OCI-LY1 (cell line): ENCODE data around the gene TEAD1.

Experiments
- H2AFZ ChIP-seq: fragments of 200-600 bp; sonication (generic), shearing (Covaris generic); 2 replicates; pipeline ENCODE4 v1.6.0; 2014; ENCODE audit warnings: antibody characterized with exemption, mild to moderate bottlenecking, low read length
- H3F3A ChIP-seq: fragments of 200-600 bp; sonication (generic), shearing (Covaris generic); 2 replicates; pipeline ENCODE4 v1.6.0; 2014; ENCODE audit warnings: mild to moderate bottlenecking, antibody characterized with exemption, low read length, moderate library complexity; ENCODE audit not compliant: insufficient read depth
- H3K27ac ChIP-seq: fragments of 200-600 bp; sonication (generic); 2 replicates; pipeline ENCODE4 v1.5.1; 2014; ENCODE audit warnings: low read length, mixed run types, mild to moderate bottlenecking, low read depth; ENCODE audit not compliant: poor library complexity, severe bottlenecking
- H3K27me3 ChIP-seq: fragments of 200-600 bp; sonication (generic); 2 replicates; pipeline ENCODE4 v1.6.0; 2014; ENCODE audit warnings: antibody characterized with exemption, mild to moderate bottlenecking, low read length, moderate library complexity; ENCODE audit not compliant: insufficient read depth
- H3K36me3 ChIP-seq: fragments of 200-600 bp; sonication (generic); 2 replicates; pipeline ENCODE4 v1.6.1; 2014; ENCODE audit warnings: mild to moderate bottlenecking, antibody characterized with exemption, low read length, moderate library complexity, mixed read lengths; ENCODE audit not compliant: insufficient read depth
- H3K4me1 ChIP-seq: fragments of 200-600 bp; sonication (generic); 2 replicates; pipeline ENCODE4 v1.5.1; 2014; ENCODE audit warnings: mild to moderate bottlenecking, low read length, moderate library complexity; ENCODE audit not compliant: insufficient read depth, severe bottlenecking
- H3K4me2 ChIP-seq: fragments of 200-600 bp; sonication (generic), shearing (Covaris generic); 2 replicates; pipeline ENCODE4 v1.6.1; 2014; ENCODE audit warnings: low read length
- H3K4me3 ChIP-seq: fragments of 200-600 bp; sonication (generic); 2 replicates; pipeline ENCODE4 v1.5.1; 2014; ENCODE audit warnings: low read length, low read depth, mild to moderate bottlenecking, mixed read lengths; ENCODE audit not compliant: poor library complexity, severe bottlenecking
- H3K79me2 ChIP-seq: fragments of 200-600 bp; shearing (Covaris generic); 2 replicates; pipeline ENCODE4 v1.6.1; 2016; ENCODE audit warnings: mixed run types, low read length, mixed read lengths; ENCODE audit not compliant: insufficient read depth
- H3K9ac ChIP-seq: fragments of 200-600 bp; sonication (generic), shearing (Covaris generic); 2 replicates; pipeline ENCODE4 v1.6.1; 2014; ENCODE audit warnings: mild to moderate bottlenecking, low read length, mixed read lengths
- H3K9me2 ChIP-seq: fragments of 200-600 bp; sonication (generic), shearing (Covaris generic); 2 replicates; pipeline ENCODE4 v1.6.1; 2014; ENCODE audit warnings: low read depth, mild to moderate bottlenecking, low read length, mixed read lengths
- H3K9me3 ChIP-seq: fragments of 200-600 bp; shearing (Covaris generic); 2 replicates; pipeline ENCODE4 v1.6.1; 2014; ENCODE audit warnings: low read length, mixed read lengths
- H4K20me1 ChIP-seq: fragments of 200-600 bp; sonication (generic), shearing (Covaris generic); 2 replicates; pipeline ENCODE4 v1.6.0; 2016; ENCODE audit warnings: mild to moderate bottlenecking, low read length; ENCODE audit not compliant: insufficient read depth
- CTCF ChIP-seq: fragments of 200-600 bp; sonication (generic), shearing (Covaris generic); IDR thresholded peaks from 2 replicates; pipeline ENCODE4 v1.5.1; 2017; ENCODE audit warnings: mild to moderate bottlenecking, antibody characterized with exemption, low read length, moderate library complexity, mixed read lengths
- EZH2 ChIP-seq: fragments of 200-600 bp; sonication (generic), shearing (Covaris generic); IDR thresholded peaks from 2 replicates; pipeline ENCODE4 v1.8.0; 2017; ENCODE audit warnings: borderline replicate concordance, mixed run types, mild to moderate bottlenecking, antibody characterized with exemption, low read length, moderate library complexity, mixed read lengths

Gene TEAD1

DNA sequence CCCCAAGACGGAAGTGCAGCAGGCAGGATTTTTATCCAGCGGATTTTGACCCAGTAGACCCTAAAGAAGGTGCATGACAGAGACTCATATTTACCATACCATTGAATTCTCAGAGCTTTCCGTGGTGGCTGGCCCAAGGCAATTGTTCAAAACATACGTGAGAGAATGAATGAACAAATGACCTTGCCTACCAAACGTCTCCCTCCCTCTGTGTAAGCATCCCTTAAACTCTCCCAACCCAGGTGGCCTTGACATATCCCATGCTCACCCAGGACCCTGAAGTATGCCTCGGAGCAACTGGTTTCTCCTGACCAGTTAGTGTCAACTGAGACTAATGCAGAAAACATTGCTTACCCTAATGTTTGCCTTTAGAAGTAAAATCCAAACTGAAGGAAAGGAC lies 154.9 kb downstream of the TEAD1 start:
- no peaks in the 10 kb centered on the region for H3K9me2 ChIP-seq
- H3F3A ChIP-seq = no peaks in the 10 kb centered on the region
- H3K27me3 ChIP-seq = no peaks in the 10 kb centered on the region
- H3K79me2 ChIP-seq = no peaks in the 10 kb centered on the region
- H3K27ac ChIP-seq = no peak overlapping the region
- H3K9me3 ChIP-seq = no peaks in the 10 kb centered on the region
- no peaks in the 10 kb centered on the region for H3K4me1 ChIP-seq
- no peak overlapping the region for H2AFZ ChIP-seq
- no peaks in the 10 kb centered on the region for H3K36me3 ChIP-seq
- H4K20me1 ChIP-seq = no peaks in the 10 kb centered on the region
- H3K9ac ChIP-seq = no peak overlapping the region
- no peak overlapping the region for H3K4me3 ChIP-seq
- H3K4me2 ChIP-seq = no peak overlapping the region
- TF ChIP-seq EZH2 = no peak
- no peak for TF ChIP-seq CTCF

DNA sequence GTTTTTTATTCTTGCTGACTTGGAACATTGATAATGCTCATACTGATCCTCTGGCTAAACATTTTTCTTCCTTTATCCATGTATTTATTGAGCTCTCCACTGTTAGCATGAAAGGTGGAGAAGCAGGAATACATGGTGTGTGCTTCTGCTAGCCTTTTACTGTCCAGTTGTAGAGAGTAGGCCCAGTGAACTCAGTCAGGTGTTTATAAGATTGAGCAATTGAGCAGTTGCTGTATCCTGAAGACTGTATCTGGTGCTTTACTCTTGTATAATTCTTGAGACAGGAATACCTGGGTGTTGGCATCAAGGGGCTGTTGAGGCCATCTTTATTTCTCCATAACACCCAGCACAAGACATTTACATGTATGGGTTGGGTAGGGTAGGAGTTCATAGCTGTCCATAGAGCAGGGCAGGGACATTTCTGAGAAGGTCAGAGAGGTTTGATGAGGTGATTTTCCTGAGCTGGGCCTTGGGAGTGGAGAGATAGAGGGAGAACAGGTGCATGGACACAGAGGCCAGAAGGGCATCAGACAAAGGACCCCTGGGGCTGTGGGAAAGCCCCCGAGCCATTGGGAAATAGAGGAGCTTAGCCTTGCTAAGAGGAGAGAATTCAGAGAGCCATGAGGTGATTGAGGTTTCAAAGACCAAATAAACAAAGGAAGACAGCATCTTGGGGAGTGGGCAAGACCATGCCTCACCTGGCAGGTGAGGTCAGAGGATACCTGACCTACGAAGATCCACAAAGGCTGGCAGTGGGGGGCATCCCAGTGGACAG lies 155.5 kb downstream of the TEAD1 start:
- Histone ChIP-seq H3K4me1 (no peaks in the 10 kb centered on the region), H3K9me3 (no peaks in the 10 kb centered on the region), H4K20me1 (no peaks in the 10 kb centered on the region), H3K9ac (no peak overlapping the region), H2AFZ (no peak overlapping the region), H3K27ac (no peak overlapping the region), H3K27me3 (no peaks in the 10 kb centered on the region), H3K79me2 (no peaks in the 10 kb centered on the region), H3K36me3 (no peaks in the 10 kb centered on the region), H3K4me2 (no peak overlapping the region), H3F3A (no peaks in the 10 kb centered on the region), H3K4me3 (no peak overlapping the region), H3K9me2 (no peaks in the 10 kb centered on the region)
- no peak for TF ChIP-seq CTCF

- no peaks in the 10 kb centered on the region for H3K36me3 ChIP-seq
- no peak overlapping the region for H3K27ac ChIP-seq
- H3K9me2 ChIP-seq = no peaks in the 10 kb centered on the region
- H4K20me1 ChIP-seq = no peaks in the 10 kb centered on the region
- TF ChIP-seq CTCF = no peak
- TF ChIP-seq EZH2 = no peak
- H3K4me1 ChIP-seq = no peaks in the 10 kb centered on the region
- no peak overlapping the region for H2AFZ ChIP-seq
- no peaks in the 10 kb centered on the region for H3F3A ChIP-seq
- H3K4me2 ChIP-seq = no peak overlapping the region
- H3K79me2 ChIP-seq = no peaks in the 10 kb centered on the region
- H3K27me3 ChIP-seq = no peaks in the 10 kb centered on the region
- H3K9ac ChIP-seq = no peak overlapping the region
- no peak overlapping the region for H3K4me3 ChIP-seq
- H3K9me3 ChIP-seq = no peaks in the 10 kb centered on the region
These were observed 157.4 kb downstream of the TEAD1 start for GRCh38 chr11:12831471-12832202.
